Fibroblast of upper back skin (primary cell): ENCODE measurements around the gene NBEAL2.

Experiments
- DNase-seq: peaks from one replicate; pipeline ENCODE4 v3.0.0-alpha.2; 2013

The NBEAL2 gene

GRCh38 chr3:46978985-46979944 lies at the start of gene NBEAL2:
Gene NBEAL2 (plus strand): TSS chr3:46979666. CDS start chr3:46979862, 196 bp downstream.
- DNase-seq, result peak; percentile 88

- no peak for DNase-seq
Measured at GRCh38 chr3:46930166-46930944, 49.1 kb upstream of the NBEAL2 start.

- DNase-seq, result no peak
Measured at GRCh38 chr3:46930945-46931403, 48.5 kb upstream of the NBEAL2 start.

GRCh38 chr3:46931631-46932331 lies 47.7 kb upstream of the NBEAL2 start:
- no peak for DNase-seq

GRCh38 chr3:46932455-46933225 lies 46.8 kb upstream of the NBEAL2 start:
- no peak for DNase-seq

GRCh38 chr3:46933261-46933660 lies 46.2 kb upstream of the NBEAL2 start:
- no peak for DNase-seq

GRCh38 chr3:46934072-46934471 lies 45.4 kb upstream of the NBEAL2 start:
- DNase-seq, result no peak

- DNase-seq, result no peak
Measured at GRCh38 chr3:46934498-46935167, 44.8 kb upstream of the NBEAL2 start.

GRCh38 chr3:46935168-46935858 lies 44.2 kb upstream of the NBEAL2 start:
- peak; percentile 96 for DNase-seq

GRCh38 chr3:46935989-46936558 lies 43.4 kb upstream of the NBEAL2 start:
- no peak for DNase-seq

- DNase-seq, result no peak
Measured at GRCh38 chr3:46936733-46937250, 42.7 kb upstream of the NBEAL2 start.

- DNase-seq, result no peak
Measured at GRCh38 chr3:46938118-46938517, 41.3 kb upstream of the NBEAL2 start.

GRCh38 chr3:46939578-46940445 lies 39.7 kb upstream of the NBEAL2 start:
- no peak for DNase-seq

- DNase-seq, result no peak
Measured at GRCh38 chr3:46942076-46942475, 37.4 kb upstream of the NBEAL2 start.

GRCh38 chr3:46942481-46943236 lies 36.8 kb upstream of the NBEAL2 start:
- DNase-seq, result no peak

- DNase-seq, result no peak
Measured at GRCh38 chr3:46943237-46944187, 36.0 kb upstream of the NBEAL2 start.

GRCh38 chr3:46944191-46944590 lies 35.3 kb upstream of the NBEAL2 start:
- no peak for DNase-seq
